HG03060 (cell line): Measurements from ENCODE around the gene AOPEP.

Experiments used
- ATAC-seq: cut with Tn5 transposase; IDR thresholded peaks from one replicate; pipeline ENCODE4 v1.9.1; 2021; ENCODE audit warnings: low read depth, moderate number of reproducible peaks; ENCODE audit not compliant: unreplicated experiment

AOPEP gene, protein sequence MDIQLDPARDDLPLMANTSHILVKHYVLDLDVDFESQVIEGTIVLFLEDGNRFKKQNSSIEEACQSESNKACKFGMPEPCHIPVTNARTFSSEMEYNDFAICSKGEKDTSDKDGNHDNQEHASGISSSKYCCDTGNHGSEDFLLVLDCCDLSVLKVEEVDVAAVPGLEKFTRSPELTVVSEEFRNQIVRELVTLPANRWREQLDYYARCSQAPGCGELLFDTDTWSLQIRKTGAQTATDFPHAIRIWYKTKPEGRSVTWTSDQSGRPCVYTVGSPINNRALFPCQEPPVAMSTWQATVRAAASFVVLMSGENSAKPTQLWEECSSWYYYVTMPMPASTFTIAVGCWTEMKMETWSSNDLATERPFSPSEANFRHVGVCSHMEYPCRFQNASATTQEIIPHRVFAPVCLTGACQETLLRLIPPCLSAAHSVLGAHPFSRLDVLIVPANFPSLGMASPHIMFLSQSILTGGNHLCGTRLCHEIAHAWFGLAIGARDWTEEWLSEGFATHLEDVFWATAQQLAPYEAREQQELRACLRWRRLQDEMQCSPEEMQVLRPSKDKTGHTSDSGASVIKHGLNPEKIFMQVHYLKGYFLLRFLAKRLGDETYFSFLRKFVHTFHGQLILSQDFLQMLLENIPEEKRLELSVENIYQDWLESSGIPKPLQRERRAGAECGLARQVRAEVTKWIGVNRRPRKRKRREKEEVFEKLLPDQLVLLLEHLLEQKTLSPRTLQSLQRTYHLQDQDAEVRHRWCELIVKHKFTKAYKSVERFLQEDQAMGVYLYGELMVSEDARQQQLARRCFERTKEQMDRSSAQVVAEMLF

DNA sequence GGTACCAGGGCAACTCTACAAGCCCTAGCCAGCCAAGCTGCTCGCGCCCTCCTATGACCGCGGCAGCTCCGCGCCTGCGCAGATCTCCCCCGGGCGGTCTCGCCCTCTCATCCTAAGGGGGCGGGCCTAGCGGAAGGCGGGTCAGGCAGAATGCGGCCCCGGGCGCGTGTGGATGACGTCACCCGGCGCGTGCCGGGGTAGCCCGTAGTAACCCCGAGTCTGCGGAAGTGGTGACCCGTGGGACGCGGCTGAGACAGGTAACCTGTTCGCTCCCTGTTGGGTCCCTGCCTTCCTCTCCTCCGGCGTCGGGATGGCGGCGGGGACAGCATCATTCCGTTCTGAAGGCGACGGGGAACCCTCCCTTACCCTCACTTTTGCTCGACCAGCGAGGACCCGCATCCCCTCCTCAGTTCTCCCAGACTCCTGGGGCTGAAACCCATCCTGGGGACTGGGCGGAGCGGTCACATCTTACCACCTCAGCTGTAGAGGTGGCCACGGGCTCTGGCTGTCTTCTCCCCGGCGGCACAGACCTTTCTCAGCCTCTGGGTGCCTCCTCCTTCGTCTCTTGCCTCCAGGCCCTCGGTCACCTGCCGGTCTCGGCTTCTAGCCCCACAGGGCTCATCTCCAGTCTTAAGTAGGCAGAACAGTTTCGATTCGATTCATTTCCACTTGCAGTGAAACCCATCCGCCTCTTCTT, at the start of gene AOPEP:
Gene AOPEP (plus strand): TSS at position 205 of the 697 bp plus-strand sequence. CDS start 33,085 bp downstream, outside the sequence.
- ATAC-seq = peak; percentile 87

GRCh38 chr9:94677929-94678328, 48.6 kb upstream of the AOPEP start:
- no peak for ATAC-seq

- no peak for ATAC-seq
Observed at GRCh38 chr9:94679587-94679986, 46.9 kb upstream of the AOPEP start.

DNA sequence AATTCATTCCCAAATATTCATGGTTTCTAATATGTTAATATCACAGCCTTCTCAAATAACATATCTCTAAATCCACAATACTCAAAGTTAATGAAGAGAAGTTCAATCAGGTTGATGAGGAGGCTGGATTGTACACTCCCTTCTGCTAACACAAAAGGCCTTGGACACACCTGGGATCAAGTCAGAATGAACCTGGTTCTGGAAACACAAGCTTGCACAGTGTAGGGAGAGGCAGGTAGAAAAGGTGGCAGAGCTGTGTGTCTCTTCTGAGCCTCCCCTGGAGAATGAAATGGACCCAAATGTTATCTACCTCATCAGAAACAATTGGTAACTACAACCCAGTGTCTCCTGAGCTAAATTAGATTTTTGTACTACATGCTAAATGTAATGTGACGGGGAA, 46.5 kb upstream of the AOPEP start:
- no peak for ATAC-seq

GRCh38 chr9:94680621-94681020, 45.9 kb upstream of the AOPEP start:
- ATAC-seq = no peak

- ATAC-seq = no peak
Observed at GRCh38 chr9:94681508-94681907, 45.0 kb upstream of the AOPEP start.

- ATAC-seq = no peak
Observed at GRCh38 chr9:94685359-94685758, 41.1 kb upstream of the AOPEP start.

DNA sequence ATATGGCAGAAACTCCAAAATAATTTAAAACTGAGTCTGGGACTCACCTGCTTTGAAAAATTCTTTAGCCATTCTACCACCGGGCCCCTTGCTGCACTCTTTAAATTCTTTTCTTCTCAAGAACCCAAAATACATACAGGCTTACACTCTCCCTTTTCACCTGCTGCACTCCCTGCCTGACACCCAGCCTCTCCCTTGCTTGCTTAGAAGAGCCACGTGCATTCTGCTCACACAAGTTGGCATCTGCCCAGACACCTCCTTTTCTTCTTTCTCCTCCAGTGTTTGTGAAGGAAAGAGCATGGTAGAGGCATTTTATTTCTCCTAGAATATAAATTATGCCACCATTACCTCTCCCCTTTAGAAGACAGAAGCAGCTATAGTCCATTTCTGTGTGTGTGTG, 39.0 kb upstream of the AOPEP start:
- no peak for ATAC-seq

DNA sequence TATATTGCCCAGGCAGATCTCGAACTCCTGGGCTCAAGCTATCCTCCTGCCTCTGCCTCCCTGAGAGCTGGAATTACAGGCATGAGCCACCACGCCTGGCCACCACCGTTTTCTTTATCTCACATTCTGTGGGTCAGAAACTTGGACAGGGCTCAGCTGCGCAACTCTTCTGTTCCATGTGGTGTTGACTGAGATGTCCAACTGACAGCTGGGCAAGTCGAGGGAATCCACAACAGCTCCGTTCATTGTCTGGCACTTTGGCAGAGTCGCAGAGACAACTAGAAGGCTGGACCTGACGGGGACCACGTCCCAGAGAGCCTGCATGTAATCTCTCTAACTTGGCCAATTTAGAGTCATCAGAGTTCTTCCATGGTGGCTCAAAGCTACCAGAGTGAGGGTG, 36.2 kb upstream of the AOPEP start:
- no peak for ATAC-seq

- ATAC-seq = no peak
Observed at GRCh38 chr9:94692601-94693000, 33.9 kb upstream of the AOPEP start.

DNA sequence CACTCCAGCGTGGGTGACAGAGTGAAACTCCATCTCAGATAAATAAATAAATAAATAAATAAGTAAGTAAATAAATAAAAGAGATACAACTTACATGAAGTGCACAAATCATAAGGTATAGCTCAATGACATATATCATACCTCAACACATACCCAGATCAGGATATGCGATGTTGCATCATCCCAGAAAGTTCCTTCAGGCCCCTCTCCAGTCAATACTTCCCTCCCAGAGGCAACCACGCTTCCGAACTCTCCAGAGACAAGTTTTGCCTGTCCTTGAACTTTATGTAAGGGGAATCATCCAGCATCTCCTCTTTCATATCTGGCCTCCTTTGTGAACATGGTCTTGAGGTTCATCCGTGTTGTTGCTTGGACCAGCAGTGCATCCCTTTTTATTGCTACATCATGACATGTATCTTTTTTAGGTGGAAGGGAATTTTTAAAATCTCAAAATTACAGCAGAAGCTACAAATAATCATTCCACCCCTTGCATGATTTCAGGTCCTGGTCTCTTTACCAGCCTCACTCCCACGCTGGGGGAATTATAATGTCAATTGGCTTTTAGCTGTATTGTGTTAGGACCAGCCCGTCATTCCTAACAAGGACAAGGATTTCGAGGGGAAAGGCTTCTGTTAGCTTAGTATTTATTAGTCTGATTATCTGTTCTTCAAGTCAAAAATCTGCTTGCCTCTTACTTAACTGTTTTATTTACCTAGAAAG, 32.9 kb upstream of the AOPEP start:
- ATAC-seq = no peak

DNA sequence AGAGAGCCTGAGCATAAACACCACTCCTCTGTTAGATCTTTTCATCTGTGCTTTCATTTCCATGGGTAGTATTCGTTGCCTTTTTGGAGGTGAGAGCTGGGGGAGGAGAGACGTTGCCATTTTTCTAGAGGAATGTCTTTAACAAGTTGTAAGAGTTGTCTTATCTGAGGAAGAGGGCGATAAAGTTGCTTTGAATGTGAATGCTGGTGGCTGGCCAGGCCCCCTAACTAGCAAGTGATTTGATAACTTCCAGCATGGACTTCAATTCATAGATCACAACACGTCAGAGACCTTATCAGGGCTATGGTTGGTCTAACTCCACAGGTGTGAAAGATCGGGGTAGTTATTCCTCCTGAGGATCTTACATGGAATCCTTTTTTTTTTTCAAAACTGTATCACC, 30.0 kb upstream of the AOPEP start:
- no peak for ATAC-seq

- ATAC-seq = no peak
Observed at GRCh38 chr9:94697972-94698581, 28.4 kb upstream of the AOPEP start.

- ATAC-seq = no peak
Observed at GRCh38 chr9:94699715-94700373, 26.7 kb upstream of the AOPEP start.

DNA sequence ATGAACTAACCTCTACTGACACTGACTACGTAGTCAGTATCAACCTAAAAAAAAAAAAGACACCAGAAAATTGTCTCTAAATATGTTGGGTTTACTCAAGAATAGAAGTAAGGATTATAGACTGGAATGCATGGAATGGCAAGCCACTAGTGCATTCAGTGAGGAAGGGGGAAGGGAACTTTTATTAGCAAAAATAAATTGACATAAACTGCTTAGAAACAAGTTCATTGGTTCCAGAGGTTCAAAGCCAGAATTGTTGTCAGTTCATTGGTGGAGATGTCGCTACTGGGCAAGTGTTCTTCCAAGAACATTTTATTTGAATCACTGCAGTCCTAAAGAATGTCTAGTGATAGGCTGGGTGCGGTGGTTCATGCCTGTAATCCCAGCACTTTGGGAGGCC, 26.1 kb upstream of the AOPEP start:
- ATAC-seq = no peak

GRCh38 chr9:94703488-94704140, 22.9 kb upstream of the AOPEP start:
- ATAC-seq = no peak

DNA sequence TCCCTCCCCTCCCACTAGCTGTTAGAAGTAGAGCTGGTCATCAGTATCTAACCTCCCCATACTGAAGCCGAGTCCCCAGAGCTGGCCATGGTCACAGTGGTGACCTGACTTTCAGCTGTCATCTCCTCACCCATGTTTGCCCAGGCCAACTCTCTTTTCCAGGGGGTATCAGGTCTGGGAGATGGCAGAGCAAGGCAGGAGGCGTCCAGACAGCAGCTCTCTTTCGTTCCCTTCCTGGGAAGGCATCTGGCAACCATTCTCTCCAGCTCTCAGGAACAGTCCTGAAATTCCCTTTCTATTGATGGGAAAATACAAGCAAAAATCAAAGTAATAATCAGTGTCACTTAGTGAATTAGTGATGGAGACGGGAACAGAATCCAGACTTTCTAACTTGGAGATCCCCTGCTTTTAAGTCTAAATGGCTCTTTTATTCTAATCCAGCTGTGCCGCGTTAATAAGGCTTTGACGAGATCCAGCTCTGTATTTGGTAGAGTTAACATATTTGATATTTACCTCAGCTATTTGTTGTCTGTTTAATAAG, 21.3 kb upstream of the AOPEP start:
- ATAC-seq = no peak

GRCh38 chr9:94706922-94707321, 19.6 kb upstream of the AOPEP start:
- ATAC-seq = no peak
